ENCODE data around the gene ABCA1. TPM values are rescaled to one million over a fixed set of nuclear protein-coding genes. Genes with fewer than 3 reads are reported as not detected.

ABCA1 gene
- total RNA-seq, 6 experiments from 2014 or later: 45.8 to 107 (median 61.4) TPM

DNA sequence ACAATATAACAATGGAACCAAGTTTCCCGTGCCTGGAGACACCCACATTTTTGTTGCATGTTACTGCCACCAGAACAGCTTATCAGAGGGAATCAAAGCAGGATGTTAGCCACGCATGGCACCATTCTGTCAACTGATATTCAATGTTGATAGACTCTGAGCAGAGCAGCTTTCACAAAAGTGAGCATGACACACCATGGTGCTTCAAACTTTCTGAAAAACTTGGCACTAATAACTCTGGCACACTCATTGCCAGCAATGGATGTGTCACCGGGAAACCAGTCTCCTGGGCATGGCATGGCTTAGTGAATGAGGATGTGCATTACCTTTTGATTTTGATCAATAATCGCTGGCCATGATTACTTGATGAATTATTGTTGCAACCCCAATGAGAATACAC is 144.4 kb downstream of the ABCA1 start:
- 72% methylated on average over 4 of the region's 4 CpGs for WGBS (ENCODE audit: insufficient coverage, low coverage, low lambda C conversion rate, missing lambda C conversion rate)
- Histone ChIP-seq H3K4me3 (no peak overlapping the region), H3K36me3 (peaks cover 0 to 63% (median 43%) of the 10 kb centered on the region in 4 donors), H3K4me1 (no peaks in the 10 kb centered on the region), H3K27ac (no peak overlapping the region), H3K9me3 (no peaks in the 10 kb centered on the region), H3K27me3 (no peaks in the 10 kb centered on the region)
- DNase-seq: no peak
- TF ChIP-seq POLR2A (IDR thresholded peaks at IDR 0.05): no peak
- TF ChIP-seq, protein P1, sequence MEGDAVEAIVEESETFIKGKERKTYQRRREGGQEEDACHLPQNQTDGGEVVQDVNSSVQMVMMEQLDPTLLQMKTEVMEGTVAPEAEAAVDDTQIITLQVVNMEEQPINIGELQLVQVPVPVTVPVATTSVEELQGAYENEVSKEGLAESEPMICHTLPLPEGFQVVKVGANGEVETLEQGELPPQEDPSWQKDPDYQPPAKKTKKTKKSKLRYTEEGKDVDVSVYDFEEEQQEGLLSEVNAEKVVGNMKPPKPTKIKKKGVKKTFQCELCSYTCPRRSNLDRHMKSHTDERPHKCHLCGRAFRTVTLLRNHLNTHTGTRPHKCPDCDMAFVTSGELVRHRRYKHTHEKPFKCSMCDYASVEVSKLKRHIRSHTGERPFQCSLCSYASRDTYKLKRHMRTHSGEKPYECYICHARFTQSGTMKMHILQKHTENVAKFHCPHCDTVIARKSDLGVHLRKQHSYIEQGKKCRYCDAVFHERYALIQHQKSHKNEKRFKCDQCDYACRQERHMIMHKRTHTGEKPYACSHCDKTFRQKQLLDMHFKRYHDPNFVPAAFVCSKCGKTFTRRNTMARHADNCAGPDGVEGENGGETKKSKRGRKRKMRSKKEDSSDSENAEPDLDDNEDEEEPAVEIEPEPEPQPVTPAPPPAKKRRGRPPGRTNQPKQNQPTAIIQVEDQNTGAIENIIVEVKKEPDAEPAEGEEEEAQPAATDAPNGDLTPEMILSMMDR (IDR thresholded peaks at IDR 0.05): no peak
- intact Hi-C loops (cut with DNase I): no loop called here
- peak in 1 of 4 donors; percentile 3 for ATAC-seq

DNA sequence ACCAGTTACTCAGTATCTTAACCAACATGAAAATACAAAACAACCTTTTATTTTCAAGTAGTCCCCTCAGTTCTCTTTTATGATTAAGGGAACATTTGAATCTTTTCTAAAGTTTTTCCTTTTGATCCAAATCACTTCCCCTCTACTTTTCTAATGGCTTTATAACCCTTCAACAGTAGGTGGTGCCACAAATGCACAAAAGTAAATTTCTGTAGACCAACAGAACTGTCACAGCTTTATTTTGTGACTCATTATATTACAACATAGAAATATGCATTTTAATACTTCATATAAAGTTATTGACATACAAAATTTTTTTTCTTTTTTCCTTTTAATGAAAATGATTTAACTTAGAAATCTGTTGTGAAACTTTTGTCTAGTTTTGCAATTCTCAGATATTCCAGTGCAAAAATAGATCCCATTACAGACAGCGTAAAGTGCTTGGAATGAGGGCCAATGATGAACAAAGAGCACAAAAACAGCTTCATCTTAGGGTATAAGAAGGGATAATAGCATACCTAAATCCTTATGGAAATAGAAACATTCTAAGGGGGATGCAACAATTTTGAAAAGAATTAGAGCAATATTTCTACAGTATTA is 147.1 kb downstream of the ABCA1 start:
- WGBS (ENCODE audit: insufficient coverage, low coverage, low lambda C conversion rate, missing lambda C conversion rate): 65% methylated on average over 1 of the region's 1 CpG
- no peaks in the 10 kb centered on the region for H3K9me3 ChIP-seq
- intact Hi-C loops (cut with DNase I): no loop called here
- H3K4me1 ChIP-seq: no peaks in the 10 kb centered on the region
- ATAC-seq (peak in 2 of 4 donors; percentile 18 to 34), DNase-seq (no peak)
- no peak overlapping the region for H3K4me3 ChIP-seq
- H3K27me3 ChIP-seq: no peaks in the 10 kb centered on the region
- no peak overlapping the region for H3K27ac ChIP-seq
- TF ChIP-seq, protein P1 (IDR thresholded peaks at IDR 0.05): peak; percentile 22 to 36 (median 30)
- TF ChIP-seq POLR2A (IDR thresholded peaks at IDR 0.05): no peak
- H3K36me3 ChIP-seq: peaks cover 0 to 36% (median 26%) of the 10 kb centered on the region in 4 donors

DNA sequence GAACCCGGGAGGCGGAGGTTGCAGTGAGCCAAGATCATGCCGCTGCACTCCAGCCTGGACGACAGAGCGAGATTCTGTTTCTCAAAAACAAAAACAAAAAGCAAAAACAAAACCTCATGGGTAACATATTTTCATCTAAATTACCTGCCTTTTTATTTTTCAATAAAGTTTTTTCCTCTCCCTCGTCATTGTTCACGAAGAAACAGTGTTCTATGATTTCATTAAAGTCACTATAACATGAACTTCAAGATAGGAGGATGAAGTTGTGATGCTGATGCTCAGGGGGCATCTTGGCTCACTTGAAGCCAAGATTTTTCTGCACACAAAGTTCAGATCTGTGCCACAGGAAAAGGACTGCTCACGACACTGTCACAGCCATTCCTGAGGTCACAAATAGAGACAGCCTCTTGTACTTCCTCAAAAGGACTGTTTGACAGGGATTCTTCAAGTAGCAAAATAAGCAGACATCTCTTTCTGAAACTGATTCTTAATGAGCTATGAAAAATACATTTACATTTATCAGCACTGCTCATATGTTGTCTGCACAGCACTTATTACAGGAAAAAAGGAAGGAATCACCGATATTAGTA is 147.9 kb downstream of the ABCA1 start:
- DNase-seq (no peak), ATAC-seq (peak; percentile 10 to 60 (median 33))
- Histone ChIP-seq H3K36me3 (peaks cover 0 to 27% (median 19%) of the 10 kb centered on the region in 4 donors), H3K9me3 (no peaks in the 10 kb centered on the region), H3K4me3 (no peak overlapping the region), H3K27me3 (no peaks in the 10 kb centered on the region), H3K27ac (no peak overlapping the region), H3K4me1 (no peaks in the 10 kb centered on the region)
- no peak for TF ChIP-seq POLR2A (IDR thresholded peaks at IDR 0.05)
- TF ChIP-seq, protein P1 (IDR thresholded peaks at IDR 0.05): no peak
- 71% methylated on average over 9 of the region's 9 CpGs for WGBS (ENCODE audit: insufficient coverage, low coverage, low lambda C conversion rate, missing lambda C conversion rate)
- intact Hi-C loops (cut with DNase I): no loop called here

DNA sequence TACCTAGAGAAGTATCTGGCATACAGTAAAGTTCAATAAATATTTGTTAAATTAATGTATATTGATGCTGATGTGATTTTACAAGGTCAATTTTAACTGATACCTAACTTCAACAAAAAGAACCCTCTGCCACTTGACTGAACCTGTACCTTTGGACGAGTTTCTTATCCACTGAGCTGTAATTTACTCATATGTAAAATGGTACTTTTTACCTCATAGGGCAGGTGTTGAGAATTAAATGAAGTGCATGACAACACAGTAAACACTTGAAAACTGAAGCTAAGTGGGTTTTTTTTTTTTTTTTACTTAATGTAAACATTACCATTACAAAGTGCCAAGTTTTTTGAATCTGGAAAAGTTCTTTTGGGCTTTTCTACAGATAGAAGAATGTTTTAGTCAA is 148.6 kb downstream of the ABCA1 start:
- ATAC-seq (no peak), DNase-seq (no peak)
- H3K27me3 ChIP-seq: no peaks in the 10 kb centered on the region
- H3K4me3 ChIP-seq: no peak overlapping the region
- H3K27ac ChIP-seq: no peak overlapping the region
- no peaks in the 10 kb centered on the region for H3K9me3 ChIP-seq
- H3K36me3 ChIP-seq: peaks cover 0 to 20% (median 15%) of the 10 kb centered on the region in 4 donors
- H3K4me1 ChIP-seq: no peaks in the 10 kb centered on the region
- 75% methylated on average over 1 of the region's 1 CpG for WGBS (ENCODE audit: insufficient coverage, low coverage, low lambda C conversion rate, missing lambda C conversion rate)
- intact Hi-C loops (cut with DNase I): no loop called here
- TF ChIP-seq, protein P1 (IDR thresholded peaks at IDR 0.05): no peak
- no peak for TF ChIP-seq POLR2A (IDR thresholded peaks at IDR 0.05)

All from right lobe of liver (tissue), 6 donors.